Choroid plexus epithelial cell (primary cell): ENCODE data around the gene TPM2.

Experiments
- DNase-seq: peaks from one replicate; pipeline ENCODE4 v3.0.0-alpha.2; 2010; ENCODE audit warnings: low read depth
- H3K4me3 ChIP-seq: 2 replicates; pipeline ENCODE4 v1.5.1; 2011; ENCODE audit warnings: low read depth, mild to moderate bottlenecking, control low read depth, low read length, moderate library complexity
- TF ChIP-seq, protein P1 (sequence below): conservative IDR thresholded peaks from 2 replicates; pipeline ENCODE4 v1.5.1; 2011; ENCODE audit warnings: low read depth, mild to moderate bottlenecking, control low read depth, inconsistent platforms, low read length, moderate library complexity

The TPM2 gene

DNA sequence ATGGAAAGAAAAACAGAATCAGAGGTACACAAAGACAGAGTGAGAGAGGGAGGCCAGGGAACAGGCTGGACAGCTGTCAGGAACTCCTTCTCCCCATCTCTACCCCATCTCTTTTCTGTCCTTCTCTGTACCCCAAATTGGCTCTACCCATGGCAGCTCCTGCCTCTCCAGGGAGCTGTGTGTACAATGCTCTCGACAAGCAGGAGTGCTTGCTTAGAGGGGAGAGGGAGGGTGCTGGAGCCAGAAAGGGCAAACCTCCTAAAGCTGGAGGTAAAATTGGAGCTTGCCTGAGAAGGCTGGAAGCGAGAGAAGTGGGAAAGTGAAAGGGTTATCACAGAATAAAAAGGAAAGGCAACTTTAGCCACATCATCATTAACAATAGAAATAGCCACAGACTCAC lies 6.4 kb downstream of the TPM2 start:
- H3K4me3 ChIP-seq, result no peak overlapping the region
- TF ChIP-seq, protein P1, sequence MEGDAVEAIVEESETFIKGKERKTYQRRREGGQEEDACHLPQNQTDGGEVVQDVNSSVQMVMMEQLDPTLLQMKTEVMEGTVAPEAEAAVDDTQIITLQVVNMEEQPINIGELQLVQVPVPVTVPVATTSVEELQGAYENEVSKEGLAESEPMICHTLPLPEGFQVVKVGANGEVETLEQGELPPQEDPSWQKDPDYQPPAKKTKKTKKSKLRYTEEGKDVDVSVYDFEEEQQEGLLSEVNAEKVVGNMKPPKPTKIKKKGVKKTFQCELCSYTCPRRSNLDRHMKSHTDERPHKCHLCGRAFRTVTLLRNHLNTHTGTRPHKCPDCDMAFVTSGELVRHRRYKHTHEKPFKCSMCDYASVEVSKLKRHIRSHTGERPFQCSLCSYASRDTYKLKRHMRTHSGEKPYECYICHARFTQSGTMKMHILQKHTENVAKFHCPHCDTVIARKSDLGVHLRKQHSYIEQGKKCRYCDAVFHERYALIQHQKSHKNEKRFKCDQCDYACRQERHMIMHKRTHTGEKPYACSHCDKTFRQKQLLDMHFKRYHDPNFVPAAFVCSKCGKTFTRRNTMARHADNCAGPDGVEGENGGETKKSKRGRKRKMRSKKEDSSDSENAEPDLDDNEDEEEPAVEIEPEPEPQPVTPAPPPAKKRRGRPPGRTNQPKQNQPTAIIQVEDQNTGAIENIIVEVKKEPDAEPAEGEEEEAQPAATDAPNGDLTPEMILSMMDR, result no peak
- no peak for DNase-seq

DNA sequence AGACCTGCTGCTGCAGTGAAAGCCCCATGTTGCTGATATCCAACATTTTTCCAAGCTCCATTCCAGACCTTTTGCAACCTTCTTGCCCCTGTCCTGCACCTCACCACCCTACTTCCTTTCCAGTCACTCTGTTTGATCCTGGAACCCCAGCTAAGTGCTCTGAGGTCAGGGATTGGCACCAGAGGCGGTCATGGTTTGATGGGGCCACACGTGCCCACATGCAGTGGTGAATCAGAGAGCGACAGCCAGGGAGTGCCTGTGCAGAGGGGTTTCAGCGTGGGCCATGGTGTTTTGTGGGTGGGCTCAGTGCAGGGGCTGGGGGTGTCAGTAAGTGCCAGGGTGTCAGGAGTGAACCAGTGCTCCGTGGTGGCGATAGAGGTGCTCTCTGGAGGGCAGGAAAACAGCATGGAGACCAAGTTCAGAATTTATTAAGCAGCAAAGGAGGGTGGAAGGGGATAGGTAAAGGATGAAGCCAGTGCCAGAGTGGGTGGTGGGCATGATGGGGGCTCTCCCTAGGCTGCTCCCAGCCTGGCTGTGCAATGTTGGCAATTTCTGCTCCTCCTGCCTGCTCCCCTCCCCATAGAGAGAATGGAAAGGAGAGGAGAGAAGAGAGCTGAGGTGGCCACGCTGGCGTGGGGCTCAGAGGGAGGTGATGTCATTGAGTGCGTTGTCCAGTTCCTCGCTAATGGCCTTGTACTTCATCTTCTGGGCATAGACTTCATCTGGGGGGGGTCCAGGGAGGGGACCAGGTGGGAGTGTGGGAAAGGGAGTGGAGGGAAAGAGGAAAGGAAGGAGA lies 7.0 kb downstream of the TPM2 start:
- DNase-seq, result no peak
- no peak overlapping the region for H3K4me3 ChIP-seq
- TF ChIP-seq, protein P1, result no peak

DNA sequence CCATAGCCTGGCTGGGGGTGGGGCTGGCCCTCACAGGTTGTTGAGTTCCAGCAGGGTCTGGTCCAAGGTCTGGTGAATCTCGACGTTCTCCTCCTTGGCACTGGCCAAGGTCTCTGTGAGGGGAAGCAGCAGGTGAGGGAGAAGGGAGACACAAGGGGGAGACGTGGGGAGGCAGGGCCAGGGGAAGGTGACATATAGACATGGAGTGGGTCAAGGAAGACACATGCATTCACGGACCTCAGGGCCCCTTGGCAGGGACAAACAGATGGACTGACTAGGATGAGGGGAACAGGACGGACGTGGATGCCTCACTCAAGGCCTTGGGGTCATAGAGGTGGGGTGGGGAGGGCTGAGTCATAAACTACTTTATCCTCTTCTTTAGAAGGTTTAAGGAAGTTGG lies 7.7 kb downstream of the TPM2 start:
- no peak for DNase-seq
- TF ChIP-seq, protein P1, result no peak
- H3K4me3 ChIP-seq, result no peak overlapping the region

DNA sequence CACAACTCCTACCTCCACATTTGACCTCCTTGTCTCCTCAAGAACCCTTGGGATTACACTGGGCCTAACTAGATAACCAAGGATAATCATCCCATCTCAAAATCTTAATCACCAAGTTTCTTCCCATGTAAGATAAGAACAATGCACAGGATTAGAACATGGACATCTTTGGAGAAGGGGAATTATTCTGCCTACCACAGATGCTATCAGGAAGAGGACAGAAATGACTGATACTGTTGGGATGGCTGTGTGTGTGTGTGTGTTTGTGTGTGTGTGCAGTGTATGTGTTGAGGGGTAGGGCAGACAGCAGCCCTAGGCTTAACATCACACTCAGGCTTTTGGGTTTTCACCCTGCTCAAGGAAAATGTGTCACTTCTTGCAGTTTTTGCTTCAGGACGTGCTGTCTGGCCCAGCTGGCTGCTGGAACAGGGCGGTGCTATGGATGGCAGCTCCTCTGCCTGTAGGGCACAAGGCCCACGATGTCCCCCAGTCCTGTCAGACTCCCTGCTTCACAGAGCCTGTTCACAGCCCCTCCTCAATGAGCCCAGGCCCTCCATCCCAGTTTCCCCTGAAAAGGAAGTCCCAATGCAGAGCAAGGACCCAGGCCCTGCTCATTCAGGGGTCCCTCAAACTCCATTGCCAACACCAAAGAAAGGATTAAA lies 8.3 kb downstream of the TPM2 start:
- no peak for DNase-seq
- H3K4me3 ChIP-seq, result no peak overlapping the region
- TF ChIP-seq, protein P1, result no peak

DNA sequence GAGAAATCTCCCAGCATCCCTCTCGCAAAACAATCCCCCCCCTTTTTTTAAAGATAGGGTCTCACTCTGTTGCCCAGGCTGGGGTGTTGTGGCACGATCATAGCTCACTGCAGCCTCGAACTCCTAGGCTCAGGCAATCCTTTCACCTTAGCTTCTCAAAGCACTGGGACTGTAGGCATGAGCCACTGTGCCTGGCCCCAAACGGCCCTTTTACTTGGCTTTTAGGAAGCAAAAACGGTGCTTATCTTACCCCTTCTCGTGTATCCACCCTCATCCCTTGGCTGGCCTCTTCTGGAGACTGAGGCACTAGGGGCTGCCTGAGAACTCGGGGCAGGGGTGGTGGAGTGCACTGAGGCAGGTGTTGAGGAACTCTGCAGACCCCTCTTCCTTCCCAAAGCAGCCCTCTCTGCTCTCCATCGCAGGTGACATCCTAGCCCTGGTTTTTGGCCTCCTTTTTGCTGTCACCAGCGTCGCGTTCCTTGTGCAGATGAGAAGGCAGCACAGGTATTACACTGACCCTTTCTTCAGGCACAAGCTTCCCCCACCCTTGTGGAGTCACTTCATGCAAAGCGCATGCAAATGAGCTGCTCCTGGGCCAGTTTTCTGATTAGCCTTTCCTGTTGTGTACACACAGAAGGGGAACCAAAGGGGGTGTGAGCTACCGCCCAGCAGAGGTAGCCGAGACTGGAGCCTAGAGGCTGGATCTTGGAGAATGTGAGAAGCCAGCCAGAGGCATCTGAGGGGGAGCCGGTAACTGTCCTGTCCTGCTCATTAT lies 9.2 kb downstream of the TPM2 start:
- TF ChIP-seq, protein P1, result no peak
- H3K4me3 ChIP-seq, result no peak overlapping the region
- DNase-seq, result peak; percentile 43

DNA sequence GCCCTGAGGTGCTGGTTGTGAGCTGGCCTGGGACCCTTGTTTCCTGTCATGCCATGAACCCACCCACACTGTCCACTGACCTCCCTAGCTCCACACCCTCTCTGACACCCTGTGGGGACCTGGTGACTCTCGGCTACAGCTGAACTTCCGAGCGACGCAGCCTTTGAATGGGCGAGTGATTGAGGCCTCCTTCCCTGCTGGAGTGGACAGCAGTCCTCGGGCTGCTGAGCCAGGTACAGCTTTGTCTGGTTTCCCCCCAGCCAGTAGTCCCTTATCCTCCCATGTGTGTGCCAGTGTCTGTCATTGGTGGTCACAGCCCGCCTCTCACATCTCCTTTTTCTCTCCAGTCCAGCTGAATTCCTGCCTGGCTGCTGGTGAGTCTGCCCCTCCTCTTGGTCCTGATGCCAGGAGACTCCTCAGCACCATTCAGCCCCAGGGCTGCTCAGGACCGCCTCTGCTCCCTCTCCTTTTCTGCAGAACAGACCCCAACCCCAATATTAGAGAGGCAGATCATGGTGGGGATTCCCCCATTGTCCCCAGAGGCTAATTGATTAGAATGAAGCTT lies 9.9 kb downstream of the TPM2 start:
- TF ChIP-seq, protein P1, result no peak
- no peak for DNase-seq
- H3K4me3 ChIP-seq, result no peak overlapping the region
